MM.1S (cell line): ENCODE results near the gene ANTKMT.
A peak's percentile ranks its signal among the peaks of the same experiment; 100 is the strongest.

Experiments
- DNase-seq: peaks from one replicate; pipeline ENCODE4 v3.0.0-alpha.2; 2015
- H2AFZ ChIP-seq: fragments of 300-600 bp; sonication (generic); 2 replicates; pipeline ENCODE4 v1.6.0; 2016; ENCODE audit warnings: antibody characterized with exemption, low read length
- H3F3A ChIP-seq: fragments of 300-600 bp; sonication (generic); 2 replicates; pipeline ENCODE4 v1.6.1; 2016; ENCODE audit warnings: mild to moderate bottlenecking, antibody characterized with exemption, low read length, moderate library complexity, mixed read lengths; ENCODE audit not compliant: insufficient read depth
- H3K27ac ChIP-seq: fragments of 300-600 bp; sonication (generic); 2 replicates; pipeline ENCODE4 v1.5.1; 2016; ENCODE audit warnings: mild to moderate bottlenecking, low read length
- H3K27me3 ChIP-seq: fragments of 300-600 bp; sonication (generic); replicated peaks from 2 replicates; pipeline ENCODE4 v1.6.0; 2016; ENCODE audit warnings: low read length; ENCODE audit not compliant: insufficient read depth
- H3K36me3 ChIP-seq: fragments of 300-600 bp; sonication (generic); replicated peaks from 2 replicates; pipeline ENCODE4 v1.6.1; 2016; ENCODE audit warnings: mild to moderate bottlenecking, low read length, mixed read lengths; ENCODE audit not compliant: insufficient read depth
- H3K4me1 ChIP-seq: fragments of 300-600 bp; sonication (generic); 2 replicates; pipeline ENCODE4 v1.6.1; 2016; ENCODE audit warnings: low read length, mixed read lengths
- H3K4me2 ChIP-seq: fragments of 300-600 bp; sonication (generic); 2 replicates; pipeline ENCODE4 v1.6.0; 2016; ENCODE audit warnings: low read depth, low read length
- H3K4me3 ChIP-seq: fragments of 300-600 bp; sonication (generic); 2 replicates; pipeline ENCODE4 v1.5.1; 2016; ENCODE audit warnings: low read length, mixed read lengths
- H3K79me2 ChIP-seq: fragments of 300-600 bp; sonication (generic); 2 replicates; pipeline ENCODE4 v1.6.1; 2016; ENCODE audit warnings: mixed run types, low read length, mixed read lengths
- H3K9ac ChIP-seq: fragments of 300-600 bp; sonication (generic); 2 replicates; pipeline ENCODE4 v1.6.1; 2016; ENCODE audit warnings: low read length, mixed read lengths
- H3K9me2 ChIP-seq: fragments of 300-600 bp; sonication (generic); replicated peaks from 2 replicates; pipeline ENCODE4 v1.6.1; 2016; ENCODE audit warnings: mild to moderate bottlenecking, low read length, mixed read lengths; ENCODE audit not compliant: insufficient read depth
- H3K9me3 ChIP-seq: fragments of 300-600 bp; sonication (generic); replicated peaks from 2 replicates; pipeline ENCODE4 v1.6.1; 2016; ENCODE audit warnings: mild to moderate bottlenecking, low read length, mixed read lengths; ENCODE audit not compliant: insufficient read depth
- H4K20me1 ChIP-seq: fragments of 300-600 bp; sonication (generic); 2 replicates; pipeline ENCODE4 v1.6.1; 2016; ENCODE audit warnings: mild to moderate bottlenecking, low read length, moderate library complexity, mixed read lengths; ENCODE audit not compliant: insufficient read depth
- EZH2 ChIP-seq: fragments of 300-600 bp; sonication (generic); optimal IDR thresholded peaks from 2 replicates; pipeline ENCODE3; 2017; ENCODE audit warnings: low read depth, mild to moderate bottlenecking, antibody characterized with exemption, low read length, mixed read lengths
- EZH2phosphoT487 ChIP-seq: fragments of 300-600 bp; sonication (generic); IDR thresholded peaks from 2 replicates; pipeline ENCODE4 v1.6.1; 2018; ENCODE audit warnings: antibody characterized with exemption, low read length
- TF ChIP-seq, protein P1 (sequence below): fragments of 300-600 bp; sonication (generic); IDR thresholded peaks from 2 replicates; pipeline ENCODE4 v1.5.1; 2016; ENCODE audit warnings: antibody characterized with exemption, low read length, mixed read lengths

Gene ANTKMT

DNA sequence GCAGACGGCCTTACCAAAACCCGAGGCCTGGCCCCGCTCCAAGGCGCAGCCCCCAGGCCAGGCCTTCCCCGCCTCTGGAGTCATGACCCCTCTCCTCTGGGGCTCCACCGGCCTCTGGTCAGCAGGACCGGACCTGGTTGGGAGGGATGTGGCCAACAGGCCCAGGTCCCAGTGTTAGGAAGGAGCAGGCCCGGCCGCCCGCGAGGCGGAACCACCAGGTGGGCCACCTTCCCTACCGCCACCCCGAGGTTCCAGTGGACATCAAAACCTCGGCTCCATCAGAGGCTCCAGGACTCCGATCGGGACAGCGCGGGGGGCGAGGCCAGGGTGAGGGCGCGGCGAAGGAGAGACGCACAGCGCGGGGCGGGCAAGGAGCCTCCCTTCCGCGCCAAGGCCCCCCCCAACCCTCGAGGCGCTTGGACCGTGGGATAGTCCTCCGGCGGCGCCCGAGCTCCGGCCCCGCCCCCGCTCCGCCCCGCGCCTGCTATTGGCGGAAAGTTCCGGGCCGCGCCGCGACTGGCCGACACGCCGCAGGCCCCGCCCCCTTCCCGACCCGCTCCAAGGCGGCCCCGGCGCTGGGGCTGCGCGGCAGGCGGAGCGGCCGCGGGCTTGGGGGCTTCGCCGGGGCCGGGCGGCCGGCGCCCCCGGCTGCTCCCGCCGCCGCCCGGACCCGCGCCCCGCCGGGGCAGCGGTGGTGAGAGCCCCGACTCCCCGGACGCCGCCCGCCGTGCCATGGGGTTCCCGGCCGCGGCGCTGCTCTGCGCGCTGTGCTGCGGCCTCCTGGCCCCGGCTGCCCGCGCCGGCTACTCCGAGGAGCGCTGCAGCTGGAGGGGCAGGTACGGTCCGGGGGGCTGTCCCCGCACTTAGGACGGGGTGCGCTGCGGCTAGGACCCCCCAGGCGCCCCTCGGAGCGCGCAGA, 6.1 kb upstream of the ANTKMT start, which contains the start of gene METRN:
Gene METRN, plus strand, starts transcription at position 561 of the 919 bp plus-strand sequence. Its CDS starts 172 bp downstream, at position 733.
- H4K20me1 ChIP-seq, result no peaks in the 10 kb centered on the region
- no peak within 1 kb of the TSS for H3K27ac ChIP-seq
- TF ChIP-seq, protein P1, sequence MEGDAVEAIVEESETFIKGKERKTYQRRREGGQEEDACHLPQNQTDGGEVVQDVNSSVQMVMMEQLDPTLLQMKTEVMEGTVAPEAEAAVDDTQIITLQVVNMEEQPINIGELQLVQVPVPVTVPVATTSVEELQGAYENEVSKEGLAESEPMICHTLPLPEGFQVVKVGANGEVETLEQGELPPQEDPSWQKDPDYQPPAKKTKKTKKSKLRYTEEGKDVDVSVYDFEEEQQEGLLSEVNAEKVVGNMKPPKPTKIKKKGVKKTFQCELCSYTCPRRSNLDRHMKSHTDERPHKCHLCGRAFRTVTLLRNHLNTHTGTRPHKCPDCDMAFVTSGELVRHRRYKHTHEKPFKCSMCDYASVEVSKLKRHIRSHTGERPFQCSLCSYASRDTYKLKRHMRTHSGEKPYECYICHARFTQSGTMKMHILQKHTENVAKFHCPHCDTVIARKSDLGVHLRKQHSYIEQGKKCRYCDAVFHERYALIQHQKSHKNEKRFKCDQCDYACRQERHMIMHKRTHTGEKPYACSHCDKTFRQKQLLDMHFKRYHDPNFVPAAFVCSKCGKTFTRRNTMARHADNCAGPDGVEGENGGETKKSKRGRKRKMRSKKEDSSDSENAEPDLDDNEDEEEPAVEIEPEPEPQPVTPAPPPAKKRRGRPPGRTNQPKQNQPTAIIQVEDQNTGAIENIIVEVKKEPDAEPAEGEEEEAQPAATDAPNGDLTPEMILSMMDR, result no peak
- no peak for TF ChIP-seq EZH2phosphoT487
- no peak for TF ChIP-seq EZH2
- peak; percentile 72 for DNase-seq
- H3K4me2 ChIP-seq, result peak within 1 kb of the TSS; percentile 41; the same call in 1 of the 2 replicates
- H3K27me3 ChIP-seq, result peaks cover 42% of the 10 kb centered on the region
- peaks cover 9% of the 10 kb centered on the region; the same call in 1 of the 2 replicates for H3K4me1 ChIP-seq
- no peaks in the 10 kb centered on the region for H3K36me3 ChIP-seq
- H3K9me3 ChIP-seq, result no peaks in the 10 kb centered on the region
- H2AFZ ChIP-seq, result no peak within 1 kb of the TSS
- no peaks in the 10 kb centered on the region for H3K9me2 ChIP-seq
- H3K79me2 ChIP-seq, result no peaks in the 10 kb centered on the region
- H3K4me3 ChIP-seq, result no peak within 1 kb of the TSS
- H3F3A ChIP-seq, result peaks cover 2% of the 10 kb centered on the region; the same call in 1 of the 2 replicates
- H3K9ac ChIP-seq, result no peak within 1 kb of the TSS

DNA sequence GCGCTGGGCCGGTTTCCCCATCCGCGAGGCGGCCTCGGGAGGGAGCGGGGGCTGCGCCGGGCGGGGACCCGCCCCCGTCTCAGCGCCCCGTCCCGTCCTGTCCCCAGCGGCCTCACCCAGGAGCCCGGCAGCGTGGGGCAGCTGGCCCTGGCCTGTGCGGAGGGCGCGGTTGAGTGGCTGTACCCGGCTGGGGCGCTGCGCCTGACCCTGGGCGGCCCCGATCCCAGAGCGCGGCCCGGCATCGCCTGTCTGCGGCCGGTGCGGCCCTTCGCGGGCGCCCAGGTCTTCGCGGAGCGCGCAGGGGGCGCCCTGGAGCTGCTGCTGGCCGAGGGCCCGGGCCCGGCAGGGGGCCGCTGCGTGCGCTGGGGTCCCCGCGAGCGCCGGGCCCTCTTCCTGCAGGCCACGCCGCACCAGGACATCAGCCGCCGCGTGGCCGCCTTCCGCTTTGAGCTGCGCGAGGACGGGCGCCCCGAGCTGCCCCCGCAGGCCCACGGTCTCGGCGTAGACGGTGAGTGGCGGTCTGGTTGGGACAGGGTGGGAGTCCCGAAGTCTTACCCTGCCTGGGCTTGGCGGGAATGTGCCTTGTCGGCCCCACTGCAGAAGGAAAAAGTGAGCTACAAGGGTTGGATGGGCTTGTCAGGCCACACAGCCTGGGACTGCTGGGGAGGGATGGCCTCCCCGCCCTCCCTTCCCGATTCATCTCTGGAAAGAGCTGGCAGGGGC, 5.3 kb upstream of the ANTKMT start:
- no peaks in the 10 kb centered on the region; the same call in 1 of the 2 replicates for H3K79me2 ChIP-seq
- TF ChIP-seq, protein P1, result no peak
- TF ChIP-seq EZH2, result no peak
- H4K20me1 ChIP-seq, result no peaks in the 10 kb centered on the region
- H3K9ac ChIP-seq, result no peak overlapping the region
- H2AFZ ChIP-seq, result no peak overlapping the region
- peaks cover 34% of the 10 kb centered on the region for H3K27me3 ChIP-seq
- no peak for DNase-seq
- no peaks in the 10 kb centered on the region for H3K9me3 ChIP-seq
- H3K4me1 ChIP-seq, result peaks cover 11% of the 10 kb centered on the region; the same call in 1 of the 2 replicates
- peak overlapping the region; percentile 39; the same call in 1 of the 2 replicates for H3K4me2 ChIP-seq
- no peaks in the 10 kb centered on the region for H3K9me2 ChIP-seq
- no peak overlapping the region for H3K27ac ChIP-seq
- peaks cover 8% of the 10 kb centered on the region; the same call in 1 of the 2 replicates for H3F3A ChIP-seq
- no peak overlapping the region for H3K4me3 ChIP-seq
- no peaks in the 10 kb centered on the region for H3K36me3 ChIP-seq

DNA sequence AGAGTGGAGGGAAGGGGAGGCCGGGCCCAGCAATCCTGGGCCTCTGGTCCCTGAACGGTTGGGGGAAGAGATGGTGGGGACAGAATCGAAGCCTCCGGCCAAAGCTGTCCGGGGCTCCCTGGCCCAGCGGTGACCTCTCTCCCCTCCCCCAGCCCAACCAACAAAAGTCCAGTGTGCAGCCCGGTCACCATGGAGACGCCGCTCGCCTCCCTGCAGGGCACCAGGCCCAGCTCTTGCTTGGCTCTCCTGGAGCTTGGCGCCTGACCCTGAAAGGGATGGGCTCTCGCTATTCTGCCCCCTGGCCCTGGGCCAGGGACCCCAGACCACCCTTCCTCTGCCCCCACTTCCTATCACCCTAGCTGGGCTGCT, 4.8 kb upstream of the ANTKMT start:
- Histone ChIP-seq H3F3A (peaks cover 10% of the 10 kb centered on the region; the same call in 1 of the 2 replicates), H3K4me2 (no peak overlapping the region), H3K4me1 (peaks cover 11% of the 10 kb centered on the region; the same call in 1 of the 2 replicates), H4K20me1 (no peaks in the 10 kb centered on the region), H3K36me3 (no peaks in the 10 kb centered on the region), H3K79me2 (no peaks in the 10 kb centered on the region; the same call in 1 of the 2 replicates), H3K27ac (no peak overlapping the region), H3K9me2 (no peaks in the 10 kb centered on the region), H3K4me3 (no peak overlapping the region), H3K9me3 (no peaks in the 10 kb centered on the region), H3K9ac (no peak overlapping the region), H3K27me3 (peaks cover 28% of the 10 kb centered on the region), H2AFZ (no peak overlapping the region)
- TF ChIP-seq, protein P1, result no peak
- DNase-seq, result no peak
